HG02588 (cell line): ENCODE measurements around the gene HOXB2.
A peak's percentile ranks its signal among the peaks of the same experiment; 100 is the strongest.
"Not testable (repeated sequence)": the region's sequence is repeated elsewhere in the genome, so short reads cannot be mapped to it uniquely, and the experiment has no call there.

Source experiments
- ATAC-seq: cut with Tn5 transposase; IDR thresholded peaks from one replicate; pipeline ENCODE4 v1.9.1; 2021; ENCODE audit warnings: mild to moderate bottlenecking, moderate library complexity; ENCODE audit not compliant: unreplicated experiment

The HOXB2 gene

DNA sequence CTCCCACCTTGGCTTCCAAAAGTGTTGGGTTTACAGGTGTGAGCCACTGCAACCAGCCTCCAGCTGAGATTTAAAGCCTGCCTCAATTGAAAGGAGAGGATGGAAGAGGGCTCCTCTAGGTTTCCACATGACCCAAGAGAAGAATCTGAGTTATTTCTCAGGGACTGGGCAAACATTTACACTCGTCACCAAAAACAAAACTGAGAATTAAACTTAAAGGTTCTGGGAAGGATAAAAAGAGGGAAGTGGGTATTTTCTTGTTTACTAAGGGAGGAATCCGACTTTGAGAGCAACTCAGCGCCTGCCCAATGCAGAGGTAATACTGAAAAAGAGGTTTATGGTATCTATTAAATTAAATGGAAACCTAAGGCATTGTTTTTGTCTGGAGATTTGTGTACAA lies 27.4 kb downstream of the HOXB2 start:
- no peak for ATAC-seq

- no peak for ATAC-seq
Observed at GRCh38 chr17:48515925-48516900, 28.7 kb downstream of the HOXB2 start.

DNA sequence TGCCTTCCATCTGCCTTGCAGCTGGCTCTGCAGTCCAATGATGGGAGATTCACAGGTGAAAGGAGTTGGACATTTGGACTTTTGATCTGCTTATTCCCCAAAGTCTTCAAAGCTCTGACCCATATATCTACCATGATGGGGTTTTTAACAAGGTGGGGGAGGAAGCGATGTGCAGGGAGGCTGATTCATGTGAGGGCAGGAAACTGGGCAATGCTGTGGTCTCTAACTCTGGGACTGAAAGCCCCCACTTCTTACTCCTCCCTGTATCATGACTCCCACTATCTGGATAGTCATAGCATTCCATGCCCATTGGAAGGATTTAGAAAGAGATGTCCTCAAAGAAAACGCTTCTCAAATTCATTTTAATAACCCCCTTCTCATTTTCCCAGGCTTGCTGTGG lies 30.4 kb downstream of the HOXB2 start:
- ATAC-seq = no peak

DNA sequence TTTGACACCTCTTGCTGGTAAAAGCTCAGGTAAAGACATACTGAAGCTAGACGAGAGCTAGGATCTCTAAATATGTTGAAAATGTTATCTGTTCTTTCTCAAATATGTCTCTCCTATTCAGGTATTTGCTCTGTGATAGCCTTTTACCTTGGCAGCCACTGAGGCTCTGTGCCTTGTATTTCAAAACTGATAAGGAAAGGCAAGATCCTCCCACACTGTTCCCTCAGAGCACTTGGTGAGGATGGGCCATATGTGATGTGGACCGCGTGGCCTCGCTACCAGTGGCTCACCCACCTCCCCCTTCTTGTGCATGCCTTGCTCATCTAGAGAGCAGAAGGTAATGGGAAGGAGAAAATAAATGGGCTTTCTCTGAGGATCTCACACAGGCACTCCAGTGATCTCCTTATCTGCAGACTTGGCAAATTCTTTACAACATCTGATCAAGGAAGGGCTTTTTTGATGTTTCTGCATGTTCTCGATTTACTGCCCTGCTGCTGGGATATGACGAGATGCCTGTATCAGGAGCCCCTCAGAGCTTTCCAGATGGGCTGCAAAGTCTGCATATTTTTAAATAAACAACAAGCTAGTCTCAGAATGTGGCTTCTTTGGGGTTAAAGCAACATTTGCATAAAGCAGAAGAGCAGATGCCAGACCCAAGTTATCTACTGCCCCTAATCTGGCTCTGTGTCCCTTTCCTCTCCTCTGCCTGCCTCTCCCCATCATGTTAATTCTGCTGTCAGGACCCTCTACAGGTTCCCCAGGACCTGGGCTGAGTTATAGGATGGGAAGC lies 31.0 kb downstream of the HOXB2 start:
- ATAC-seq = no peak

DNA sequence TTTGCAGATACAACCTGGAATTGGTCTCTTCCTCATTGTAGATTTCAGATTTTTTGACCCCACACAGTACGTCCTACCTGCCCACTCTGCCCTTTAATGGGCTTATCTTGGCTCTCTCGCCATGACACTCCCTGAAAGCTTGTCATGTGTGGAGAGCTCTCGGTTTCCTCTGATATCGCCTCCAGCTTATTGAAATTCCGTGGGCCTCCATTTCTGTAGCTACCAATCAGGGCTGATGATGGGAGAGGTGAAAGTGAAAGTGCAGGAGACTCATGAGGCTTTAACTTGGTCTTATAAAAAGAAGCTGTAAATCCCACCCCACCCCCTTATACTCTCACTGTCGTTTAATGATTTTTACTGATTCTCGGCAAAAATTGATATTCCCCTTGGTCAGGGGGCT lies 31.8 kb downstream of the HOXB2 start:
- ATAC-seq = no peak

- peak; percentile 41 for ATAC-seq
Observed at GRCh38 chr17:48510761-48511604, 33.9 kb downstream of the HOXB2 start.

GRCh38 chr17:48510381-48510760 lies 34.5 kb downstream of the HOXB2 start:
- no peak for ATAC-seq

- ATAC-seq = not testable (repeated sequence)
Observed at GRCh38 chr17:48509708-48510107, 35.2 kb downstream of the HOXB2 start.

- ATAC-seq = no peak
Observed at GRCh38 chr17:48506246-48506645, 38.7 kb downstream of the HOXB2 start.

- peak; percentile 72 for ATAC-seq
Observed at GRCh38 chr17:48505788-48506187, 39.1 kb downstream of the HOXB2 start.

- ATAC-seq = no peak
Observed at GRCh38 chr17:48504953-48505352, 40.0 kb downstream of the HOXB2 start.

- no peak for ATAC-seq
Observed at GRCh38 chr17:48503747-48504146, 41.2 kb downstream of the HOXB2 start.

DNA sequence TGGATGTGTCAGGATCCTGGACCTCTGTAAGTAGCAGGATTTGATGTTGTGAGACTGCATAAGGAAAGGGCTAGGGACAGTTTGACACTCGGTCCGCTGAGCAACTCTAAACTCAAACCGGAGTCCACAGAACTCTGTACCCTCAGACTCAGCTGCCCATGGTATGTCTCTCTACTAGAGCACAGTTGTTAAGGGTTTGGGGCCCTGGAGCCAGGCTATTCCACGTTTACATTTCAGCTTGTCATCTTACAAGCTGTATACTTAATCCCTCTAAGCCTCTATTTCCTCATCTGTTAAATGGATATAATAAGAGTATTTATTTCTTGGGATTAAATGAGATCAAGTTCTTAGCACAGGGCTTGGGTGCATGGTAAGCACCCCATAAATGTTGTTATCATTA lies 42.0 kb downstream of the HOXB2 start:
- ATAC-seq = no peak

DNA sequence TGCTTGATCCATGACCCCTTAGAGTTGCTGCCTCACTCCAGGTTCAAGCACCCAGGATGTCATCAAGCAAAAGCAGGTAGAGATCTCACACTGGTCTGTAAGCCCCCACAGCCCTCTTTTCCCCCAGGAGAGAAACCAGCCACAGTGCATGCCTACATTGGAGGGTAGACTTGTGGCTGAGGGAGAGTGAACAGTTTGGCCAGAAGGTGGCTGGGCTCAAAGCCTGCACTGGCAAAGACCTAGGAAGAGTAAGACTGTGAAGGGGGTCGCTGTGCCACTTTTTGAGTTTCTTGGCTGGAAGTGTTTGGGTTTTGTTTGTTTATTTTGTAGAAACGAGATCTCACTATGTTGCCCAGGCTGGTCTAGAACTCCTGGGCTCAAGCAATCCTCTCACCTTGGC lies 42.6 kb downstream of the HOXB2 start:
- ATAC-seq = no peak

GRCh38 chr17:48500435-48501426 lies 44.2 kb downstream of the HOXB2 start:
- no peak for ATAC-seq

DNA sequence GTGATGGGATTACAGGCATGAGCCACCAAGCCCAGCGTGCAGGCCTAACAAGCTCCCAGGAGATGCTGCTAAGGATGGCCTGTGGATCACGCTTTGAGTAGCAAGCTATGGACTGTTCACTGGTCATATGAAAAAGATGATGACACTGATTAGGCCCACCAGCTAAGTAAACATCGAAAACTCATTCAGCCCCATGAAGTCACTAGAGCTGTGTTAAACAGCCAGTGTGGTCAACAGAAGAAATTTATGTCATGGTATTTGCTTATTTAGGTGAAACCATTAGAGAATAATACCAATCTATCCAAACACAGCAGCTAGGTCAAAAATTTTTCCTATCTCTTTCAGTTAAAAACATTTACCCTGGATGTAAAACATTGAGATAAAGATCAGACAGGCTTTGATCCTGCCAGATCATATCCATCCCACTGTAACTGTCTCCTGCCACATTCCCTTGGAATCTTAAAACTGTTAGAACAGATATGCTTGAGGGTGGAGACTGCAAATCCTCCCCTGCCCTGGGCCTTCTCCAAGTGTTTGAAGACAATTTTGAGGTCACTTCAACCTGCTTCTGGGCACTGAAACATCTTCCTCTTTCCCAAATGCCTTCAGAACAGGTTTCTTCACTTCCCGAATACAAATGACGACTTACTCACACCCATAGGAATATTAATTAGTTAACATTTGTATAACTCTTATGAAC lies 45.0 kb downstream of the HOXB2 start:
- ATAC-seq = no peak

GRCh38 chr17:48499248-48499647 lies 45.7 kb downstream of the HOXB2 start:
- no peak for ATAC-seq

- no peak for ATAC-seq
Observed at GRCh38 chr17:48498164-48498850, 46.6 kb downstream of the HOXB2 start.

DNA sequence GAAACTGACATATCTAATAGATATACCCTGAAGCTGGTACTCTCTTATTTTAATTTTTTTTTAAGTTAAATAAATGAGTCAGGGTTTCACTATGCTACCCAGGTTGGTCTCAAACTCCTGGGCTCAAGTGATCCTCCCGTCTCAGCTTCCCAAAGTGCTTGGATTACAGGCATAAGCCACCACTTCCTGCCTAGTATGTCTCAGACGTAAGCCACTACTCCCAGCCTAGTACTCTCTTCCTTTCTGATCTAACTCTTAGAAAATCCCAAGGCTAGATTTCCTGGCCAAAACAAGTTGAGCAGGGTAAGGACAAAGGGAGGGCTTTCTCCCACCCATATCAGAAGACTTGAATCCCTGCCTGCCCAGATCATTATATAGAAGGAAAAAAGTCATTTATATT lies 47.8 kb downstream of the HOXB2 start:
- no peak for ATAC-seq
